HepG2 (cell line): ENCODE measurements around the gene STK11. TPM values are rescaled to one million over a fixed set of nuclear protein-coding genes. Genes with fewer than 3 reads are reported as not detected.
A peak's percentile ranks its signal among the peaks of the same experiment; 100 is the strongest.

Source experiments
- IKZF5 ChIP-seq: IDR thresholded peaks from 2 replicates; pipeline ENCODE4 v1.6.1; 2018; ENCODE audit warnings: missing genetic modification reagents, mild to moderate bottlenecking, missing compliant biosample characterization
- LBX2 ChIP-seq: sonication (generic); formaldehyde crosslinking; IDR thresholded peaks from 2 replicates; pipeline ENCODE4 v1.5.0; 2020; ENCODE audit warnings: missing genetic modification reagents, mild to moderate bottlenecking, borderline replicate concordance
- MLLT10 ChIP-seq: sonication (generic); formaldehyde crosslinking; IDR thresholded peaks from 2 replicates; pipeline ENCODE4 v1.4.0; 2020; ENCODE audit warnings: missing genetic modification reagents
- RFX1 ChIP-seq: fragments of 450-650 bp; IDR thresholded peaks from 2 replicates; pipeline ENCODE4 v1.6.1; 2017
- RFX5 ChIP-seq: IDR thresholded peaks from 2 replicates; pipeline ENCODE4 v1.6.1; 2011; ENCODE audit warnings: low read depth, low read length, improper control_type of control experiment
- ZBTB2 ChIP-seq: sonication (generic); formaldehyde crosslinking; IDR thresholded peaks from 2 replicates; pipeline ENCODE4 v1.8.0; 2022; ENCODE audit warnings: low read depth, missing genetic modification reagents
- ZNF234 ChIP-seq: sonication (generic); formaldehyde crosslinking; conservative IDR thresholded peaks from 2 replicates; pipeline ENCODE4 v1.5.1; 2020; ENCODE audit warnings: mild to moderate bottlenecking, missing genetic modification reagents
- ZNF407 ChIP-seq: sonication (generic); formaldehyde crosslinking; IDR thresholded peaks from one replicate; pipeline ENCODE4 v1.5.1; 2020; ENCODE audit warnings: mild to moderate bottlenecking, missing genetic modification reagents; ENCODE audit errors: not compliant biosample characterization
- ZNF513 ChIP-seq: sonication (generic); formaldehyde crosslinking; conservative IDR thresholded peaks from 2 replicates; pipeline ENCODE4 v1.5.0; 2020; ENCODE audit warnings: missing genetic modification reagents
- ZNF552 ChIP-seq: sonication (generic); formaldehyde crosslinking; IDR thresholded peaks from 2 replicates; pipeline ENCODE4 v1.9.0; 2022; ENCODE audit warnings: missing genetic modification reagents, mild to moderate bottlenecking, borderline replicate concordance
- ZNF589 ChIP-seq: sonication (generic); formaldehyde crosslinking; conservative IDR thresholded peaks from 2 replicates; pipeline ENCODE4 v1.8.0; 2022; ENCODE audit warnings: mild to moderate bottlenecking, moderate library complexity, missing genetic modification reagents
- ZNF747 ChIP-seq: sonication (generic); formaldehyde crosslinking; IDR thresholded peaks from 2 replicates; pipeline ENCODE4 v1.8.1; 2023; ENCODE audit warnings: missing genetic modification reagents, mild to moderate bottlenecking, borderline replicate concordance
- polyA plus RNA-seq, 8 experiments: library from polyadenylated mRNA; depleted of rRNA in 3 of 8; stranded (reverse) in 7 of 8; unstranded in 1 of 8; fragments of >200 nt; fragmentation: Illumina TruSeq in 4 of 8; extraction: Trizol in 4 of 8; gene quantifications; 2 replicates each; pipeline versions ENCODE4 v1.2.1 to v1.2.3, GENCODE V29; 2011 to 2016; ENCODE audit warnings: low read depth in 4 of 8, missing spikeins in 1 of 8, mixed read lengths in 1 of 8; ENCODE audit not compliant: insufficient read depth in 1 of 8
- total RNA-seq, 5 experiments: library from RNA; depleted of rRNA; stranded (reverse); fragments of >200 nt; fragmentation: Illumina TruSeq; extraction: Trizol; gene quantifications; 2 replicates each; pipeline ENCODE4 v1.2.3, GENCODE V29; 2016; ENCODE audit warnings: low read depth in 1 of 5

Gene STK11
- total and polyA plus RNA-seq, 2 of the 13 experiments (the other 11 are each of a cell fraction or from before 2014, with no cell fraction given) = 27.5 to 43.6 TPM

- TF ChIP-seq ZNF407 (CRISPR knock-in tag) = no peak
- TF ChIP-seq ZNF513 (CRISPR knock-in tag) = no peak
- no peak for TF ChIP-seq ZNF552
- TF ChIP-seq IKZF5 (CRISPR knock-in tag) = peak; percentile 49
- TF ChIP-seq ZNF747 (CRISPR knock-in tag) = no peak; the same call in 1 of the 2 replicates
- TF ChIP-seq ZNF234 (CRISPR knock-in tag) = no peak
- TF ChIP-seq RFX1 = no peak
- TF ChIP-seq MLLT10 (CRISPR knock-in tag) = no peak
- peak; percentile 89 for TF ChIP-seq ZBTB2
- TF ChIP-seq LBX2 (CRISPR knock-in tag) = no peak
- TF ChIP-seq RFX5 = no peak
- TF ChIP-seq ZNF589 (CRISPR knock-in tag) = no peak
Observed at GRCh38 chr19:1205114-1206099, at the start of gene STK11 (continued).
